Measurements from ENCODE around the gene KCTD10.

DNA sequence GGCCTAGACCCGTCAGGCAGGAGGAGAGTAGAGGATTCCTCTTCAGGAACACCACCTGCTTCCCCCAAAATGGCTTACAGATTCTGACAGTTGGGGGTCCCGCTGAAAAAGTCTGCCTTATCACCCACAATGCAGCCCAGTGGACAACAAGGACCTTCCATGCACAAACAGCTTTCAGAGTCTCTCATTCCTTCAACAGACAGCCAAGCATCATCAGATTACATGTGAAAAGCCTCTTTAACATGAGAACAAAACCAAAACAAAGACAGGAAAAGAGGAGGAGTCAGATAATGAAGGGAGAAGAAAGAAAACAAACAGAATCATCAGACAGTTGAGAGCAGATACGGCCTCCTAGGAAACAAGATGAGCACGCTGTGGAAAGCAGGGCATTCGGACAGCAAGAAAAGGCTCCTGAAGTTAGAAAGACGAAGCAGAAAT lies 18.3 kb downstream of the KCTD10 start:
- TF ChIP-seq POLR2A (IDR thresholded peaks at IDR 0.05; ENCODE audit: insufficient read depth in 1 of 2, low read depth in 2 of 2, low read length in 2 of 2) (no peak), ASH2L (IDR thresholded peaks at IDR 0.05; ENCODE audit: insufficient read length, low read depth, low read length) (no peak), FOXP1 (IDR thresholded peaks at IDR 0.05) (no peak), FOXP1 (CRISPR knock-in tag; IDR thresholded peaks at IDR 0.05) (no peak)

Data from HepG2 (cell line).